Lung (tissue), 12 donors: ENCODE data around the gene ZSWIM2. TPM values are rescaled to one million over a fixed set of nuclear protein-coding genes. Genes with fewer than 3 reads are reported as not detected.

Source experiments
- ATAC-seq: fragments of 200-7000 bp; cut with Tn5 transposase; one replicate; pipeline ENCODE4 v1.9.1; 2020; ENCODE audit warnings: moderate number of reproducible peaks; ENCODE audit not compliant: insufficient read depth, low FRiP score
- DNase-seq, 3 donors: peaks; one replicate each; pipeline ENCODE4 v3.0.0-alpha.2; 2013 to 2017
- H3K27ac ChIP-seq, 2 donors: one replicate each; pipeline ENCODE4 v1.5.1; 2013; ENCODE audit warnings: mild to moderate bottlenecking in 2 of 2, moderate library complexity in 2 of 2, control low read depth in 1 of 2, inconsistent platforms in 1 of 2, low read depth in 1 of 2, low read length in 1 of 2
- H3K27me3 ChIP-seq, 3 donors: one replicate each; pipeline ENCODE4 v1.5.1; 2013; ENCODE audit warnings: low read length in 2 of 3; ENCODE audit not compliant: control insufficient read depth in 3 of 3, insufficient read depth in 3 of 3
- H3K36me3 ChIP-seq, 4 donors: one replicate each; pipeline ENCODE4 v1.5.1; 2013; ENCODE audit warnings: low read length in 4 of 4, mild to moderate bottlenecking in 1 of 4, moderate library complexity in 1 of 4; ENCODE audit not compliant: control insufficient read depth in 4 of 4, insufficient read depth in 4 of 4
- H3K4me1 ChIP-seq, 5 donors: one replicate each; pipeline ENCODE4 v1.5.1; 2013; ENCODE audit warnings: low read length in 5 of 5, mild to moderate bottlenecking in 2 of 5, moderate library complexity in 1 of 5; ENCODE audit not compliant: control insufficient read depth in 5 of 5, insufficient read depth in 5 of 5
- H3K4me3 ChIP-seq: one replicate; pipeline ENCODE4 v1.5.1; 2013; ENCODE audit warnings: mild to moderate bottlenecking, control low read depth, moderate library complexity
- H3K9ac ChIP-seq, 2 donors: one replicate each; pipeline ENCODE4 v1.5.1; 2013; ENCODE audit warnings: low read length in 2 of 2, control low read depth in 1 of 2; ENCODE audit not compliant: insufficient read depth in 1 of 2
- H3K9me3 ChIP-seq, 4 donors: one replicate each; pipeline ENCODE4 v1.5.1; 2013; ENCODE audit warnings: low read length in 3 of 4, mild to moderate bottlenecking in 1 of 4, moderate library complexity in 1 of 4; ENCODE audit not compliant: control insufficient read depth in 4 of 4, insufficient read depth in 3 of 4
- WGBS, 2 donors: extraction: QIAGEN DNeasy Blood & Tissue Kit; methylation state at CpG; one replicate each; pipeline ENCODE4 v1.1.7; 2013; 5-methylcytosine and 5-hydroxymethylcytosine counted together
- polyA plus RNA-seq, 2 donors: library from polyadenylated mRNA; stranded (reverse); fragments of 200-250 nt; gene quantifications; one replicate each; pipeline ENCODE4 v1.2.1, GENCODE V29; 2013
- total RNA-seq, 2 donors: library from RNA; depleted of rRNA in 1 of 2; stranded (reverse); fragments of >200 nt in 1 of 2; gene quantifications; one replicate each; pipeline ENCODE4 v1.2.1, GENCODE V29; 2014 to 2021
- TF ChIP-seq, protein P1 (sequence below): IDR thresholded peaks from 2 replicates; pipeline ENCODE4 v1.5.1; 2012; ENCODE audit warnings: mild to moderate bottlenecking; ENCODE audit errors: control extremely low read depth, extremely low read depth
- donor health status: control.
- donor health status: control.
- donor health status: Bipolar disorder and iron deficiency.
- donor health status: healthy.
- donor health status: DM: yes; HTN: yes; CAD: no.

Gene ZSWIM2
- total and polyA plus RNA-seq, 4 donors, result not detected

DNA sequence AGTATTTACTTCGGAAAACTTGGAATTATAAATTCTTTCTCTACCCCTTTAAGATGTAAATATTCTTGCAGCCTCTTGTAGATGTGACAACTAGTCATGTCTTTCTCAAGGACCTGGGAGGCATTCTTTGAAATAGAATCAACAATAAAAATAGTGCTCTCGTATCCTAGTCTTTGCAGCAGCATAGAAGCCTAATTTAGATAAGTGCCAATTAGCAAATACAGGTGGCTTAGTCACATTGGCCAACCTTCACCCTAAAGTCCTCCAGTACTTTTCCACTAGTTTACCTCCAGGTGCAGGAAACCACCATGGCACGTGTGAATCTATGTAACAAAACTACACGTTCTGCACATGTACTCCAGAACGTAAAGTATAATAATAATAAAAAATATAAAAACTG is 3.5 kb upstream of the ZSWIM2 start:
- Histone ChIP-seq H3K4me3 (no peak overlapping the region), H3K4me1 (peaks cover 0 to 9% (median 0%) of the 10 kb centered on the region in 5 donors), H3K36me3 (no peaks in the 10 kb centered on the region), H3K9me3 (no peaks in the 10 kb centered on the region), H3K9ac (no peak overlapping the region), H3K27ac (no peak overlapping the region), H3K27me3 (no peaks in the 10 kb centered on the region)
- no peak for DNase-seq
- no peak for ATAC-seq
- 75 to 91% methylated on average over 5 of the region's 5 CpGs for WGBS, 2 donors
- TF ChIP-seq, protein P1, sequence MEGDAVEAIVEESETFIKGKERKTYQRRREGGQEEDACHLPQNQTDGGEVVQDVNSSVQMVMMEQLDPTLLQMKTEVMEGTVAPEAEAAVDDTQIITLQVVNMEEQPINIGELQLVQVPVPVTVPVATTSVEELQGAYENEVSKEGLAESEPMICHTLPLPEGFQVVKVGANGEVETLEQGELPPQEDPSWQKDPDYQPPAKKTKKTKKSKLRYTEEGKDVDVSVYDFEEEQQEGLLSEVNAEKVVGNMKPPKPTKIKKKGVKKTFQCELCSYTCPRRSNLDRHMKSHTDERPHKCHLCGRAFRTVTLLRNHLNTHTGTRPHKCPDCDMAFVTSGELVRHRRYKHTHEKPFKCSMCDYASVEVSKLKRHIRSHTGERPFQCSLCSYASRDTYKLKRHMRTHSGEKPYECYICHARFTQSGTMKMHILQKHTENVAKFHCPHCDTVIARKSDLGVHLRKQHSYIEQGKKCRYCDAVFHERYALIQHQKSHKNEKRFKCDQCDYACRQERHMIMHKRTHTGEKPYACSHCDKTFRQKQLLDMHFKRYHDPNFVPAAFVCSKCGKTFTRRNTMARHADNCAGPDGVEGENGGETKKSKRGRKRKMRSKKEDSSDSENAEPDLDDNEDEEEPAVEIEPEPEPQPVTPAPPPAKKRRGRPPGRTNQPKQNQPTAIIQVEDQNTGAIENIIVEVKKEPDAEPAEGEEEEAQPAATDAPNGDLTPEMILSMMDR, result no peak

DNA sequence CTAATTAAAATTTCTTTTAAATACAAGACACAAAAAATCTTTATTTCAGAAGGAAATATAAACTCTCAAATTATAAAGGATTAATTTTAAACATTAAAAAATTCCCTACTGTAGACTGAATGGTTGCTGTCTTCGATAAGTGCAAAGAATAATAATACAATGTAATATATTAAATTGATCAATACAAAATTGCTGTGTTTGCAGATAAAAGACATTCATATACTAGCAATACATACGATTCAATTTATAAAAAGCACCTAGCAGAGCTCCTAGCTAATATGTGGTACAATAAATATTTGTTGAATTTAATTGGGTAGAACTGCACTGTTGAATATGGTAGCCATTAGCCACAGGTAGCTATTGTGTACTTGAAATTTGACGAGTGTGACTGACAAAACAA is 6.6 kb downstream of the ZSWIM2 start:
- Histone ChIP-seq H3K27me3 (no peaks in the 10 kb centered on the region), H3K4me1 (no peaks in the 10 kb centered on the region), H3K4me3 (no peak overlapping the region), H3K9me3 (no peaks in the 10 kb centered on the region), H3K9ac (no peak overlapping the region), H3K27ac (no peak overlapping the region), H3K36me3 (no peaks in the 10 kb centered on the region)
- TF ChIP-seq, protein P1, result no peak
- WGBS, 2 donors, result 93 to 94% methylated on average over 3 of the region's 3 CpGs
- ATAC-seq (no peak), DNase-seq (no peak)

- TF ChIP-seq, protein P1, result no peak
- WGBS, 2 donors, result 76 to 81% methylated on average over 3 of the region's 3 CpGs
- ATAC-seq (no peak), DNase-seq (no peak)
- H3K4me1 ChIP-seq, result no peaks in the 10 kb centered on the region
- no peak overlapping the region for H3K4me3 ChIP-seq
- no peaks in the 10 kb centered on the region for H3K9me3 ChIP-seq
- no peak overlapping the region for H3K9ac ChIP-seq
- H3K27ac ChIP-seq, result no peak overlapping the region
- H3K27me3 ChIP-seq, result no peaks in the 10 kb centered on the region
- H3K36me3 ChIP-seq, result no peaks in the 10 kb centered on the region
Measured at GRCh38 chr2:186841940-186842339, 7.0 kb downstream of the ZSWIM2 start.

DNA sequence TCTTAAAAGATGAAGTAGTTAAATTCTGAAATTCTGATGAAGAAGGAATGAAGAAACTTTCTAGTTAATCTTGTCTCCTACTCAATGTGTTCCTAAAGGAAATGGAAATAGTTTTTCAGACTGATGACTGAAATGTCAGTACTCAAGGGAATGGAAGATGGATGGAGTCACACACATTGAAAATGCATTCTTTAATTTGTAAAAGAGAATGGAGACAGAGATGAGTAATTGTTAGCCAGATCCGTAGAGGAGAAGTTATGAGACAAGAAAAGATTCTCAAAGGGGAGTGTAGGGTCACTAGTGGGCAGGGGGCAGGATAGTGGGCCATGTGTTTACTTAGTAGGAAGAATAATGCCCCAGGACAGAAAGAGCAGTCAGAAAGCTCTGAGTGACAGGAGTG is 13.3 kb downstream of the ZSWIM2 start:
- Histone ChIP-seq H3K4me1 (no peaks in the 10 kb centered on the region), H3K9ac (no peak overlapping the region), H3K4me3 (no peak overlapping the region), H3K9me3 (no peaks in the 10 kb centered on the region), H3K27ac (no peak overlapping the region), H3K27me3 (no peaks in the 10 kb centered on the region), H3K36me3 (no peaks in the 10 kb centered on the region)
- DNase-seq (no peak), ATAC-seq (no peak)
- TF ChIP-seq, protein P1, result no peak
- WGBS, 2 donors, result 40 to 74% methylated on average over 1 of the region's 1 CpG
